ENCODE results near the gene C1S.
A peak's percentile ranks its signal among the peaks of the same experiment; 100 is the strongest.

C1S gene

GRCh38 chr12:7017870-7018349 lies 42.6 kb upstream of the C1S start (continued):
- TF ChIP-seq BCL6B (tag by site-specific recombination; IDR thresholded peaks at IDR 0.05): no peak
- peak; percentile 88 for TF ChIP-seq KLF8 (tag by site-specific recombination; IDR thresholded peaks at IDR 0.05)
- TF ChIP-seq ZNF416 (tag by site-specific recombination; IDR thresholded peaks at IDR 0.05): no peak
- TF ChIP-seq ZFP37 (tag by site-specific recombination; IDR thresholded peaks at IDR 0.05): no peak
- no peak for TF ChIP-seq ZNF223 (tag by site-specific recombination; IDR thresholded peaks at IDR 0.05)
- TF ChIP-seq ZNF610 (tag by site-specific recombination; IDR thresholded peaks at IDR 0.05; ENCODE audit: borderline replicate concordance): no peak
- no peak for TF ChIP-seq ZNF658 (tag by site-specific recombination; IDR thresholded peaks at IDR 0.05)
- no peak for TF ChIP-seq ZNF514 (tag by site-specific recombination; IDR thresholded peaks at IDR 0.05)
- no peak for TF ChIP-seq ZNF239 (tag by site-specific recombination; IDR thresholded peaks at IDR 0.05)
- no peak for TF ChIP-seq ZNF707 (tag by site-specific recombination; IDR thresholded peaks at IDR 0.05)
- TF ChIP-seq ZNF473 (tag by site-specific recombination; IDR thresholded peaks at IDR 0.05): no peak
- TF ChIP-seq ZBTB49 (tag by site-specific recombination; IDR thresholded peaks at IDR 0.05; ENCODE audit: low read depth): 0 out of 2 replicates have a peak, but pooled peaks have one; percentile 12
- peak; percentile 90 for TF ChIP-seq ZNF398 (tag by site-specific recombination; IDR thresholded peaks at IDR 0.05)
- TF ChIP-seq ZNF10 (tag by site-specific recombination; IDR thresholded peaks at IDR 0.05): peak; percentile 45; the same call in 1 of the 2 replicates
- 0 out of 2 replicates have a peak, but pooled peaks have one; percentile 23 for TF ChIP-seq ZFP69B (tag by site-specific recombination; IDR thresholded peaks at IDR 0.05)
- TF ChIP-seq ZBTB20 (tag by site-specific recombination; IDR thresholded peaks at IDR 0.05): peak; percentile 88
- TF ChIP-seq ZNF549 (tag by site-specific recombination; IDR thresholded peaks at IDR 0.05): no peak
- no peak for TF ChIP-seq ZNF155 (tag by site-specific recombination; IDR thresholded peaks at IDR 0.05)
- no peak for TF ChIP-seq ZNF792 (tag by site-specific recombination; IDR thresholded peaks at IDR 0.05)
- peak; percentile 92 for TF ChIP-seq WT1 (tag by site-specific recombination; IDR thresholded peaks at IDR 0.05)
- TF ChIP-seq ZNF423 (tag by site-specific recombination; IDR thresholded peaks at IDR 0.05): peak; percentile 90
- TF ChIP-seq ZNF24 (tag by site-specific recombination; IDR thresholded peaks at IDR 0.05): no peak; the same call in none of the 2 replicates
- no peak for TF ChIP-seq ZNF16 (tag by site-specific recombination; IDR thresholded peaks at IDR 0.05; ENCODE audit: low read depth)
- no peak for TF ChIP-seq KLF10 (tag by site-specific recombination; IDR thresholded peaks at IDR 0.05)
- no peak for TF ChIP-seq GFI1B (tag by site-specific recombination; IDR thresholded peaks at IDR 0.05)
- TF ChIP-seq ZNF311 (tag by site-specific recombination; IDR thresholded peaks at IDR 0.05; ENCODE audit: borderline replicate concordance): no peak
- TF ChIP-seq SALL2 (tag by site-specific recombination; IDR thresholded peaks at IDR 0.05; ENCODE audit: borderline replicate concordance): no peak
- TF ChIP-seq ZBTB26 (tag by site-specific recombination; optimal IDR thresholded peaks at IDR 0.05): no peak
- TF ChIP-seq SCRT1 (tag by site-specific recombination; IDR thresholded peaks at IDR 0.05; ENCODE audit: borderline replicate concordance): no peak
- no peak for TF ChIP-seq GLI2 (tag by site-specific recombination; IDR thresholded peaks at IDR 0.05; ENCODE audit: borderline replicate concordance, low read depth)
- 0 out of 2 replicates have a peak, but pooled peaks have one; percentile 30 for TF ChIP-seq YY2 (tag by site-specific recombination; IDR thresholded peaks at IDR 0.05)
- TF ChIP-seq ZNF48 (tag by site-specific recombination; IDR thresholded peaks at IDR 0.05): no peak
- peak; percentile 59; the same call in 1 of the 2 replicates for TF ChIP-seq BCL11B (tag by site-specific recombination; IDR thresholded peaks at IDR 0.05; ENCODE audit: low read depth)
- peak; percentile 66; the same call in 1 of the 2 replicates for TF ChIP-seq SP7 (tag by site-specific recombination; IDR thresholded peaks at IDR 0.05)
- 0 out of 2 replicates have a peak, but pooled peaks have one; percentile 52 for TF ChIP-seq BCL11A (tag by site-specific recombination; IDR thresholded peaks at IDR 0.05; ENCODE audit: low read depth)
- TF ChIP-seq REPIN1 (tag by site-specific recombination; IDR thresholded peaks at IDR 0.05; ENCODE audit: low read depth): no peak
- TF ChIP-seq ZFP41 (tag by site-specific recombination; IDR thresholded peaks at IDR 0.05; ENCODE audit: borderline replicate concordance): no peak

Measured in HEK293 (cell line).